HL-60/S4 (cell line): Measurements from ENCODE around the gene CCDC187.
"Not testable (repeated sequence)": the region's sequence is repeated elsewhere in the genome, so short reads cannot be mapped to it uniquely, and the experiment has no call there.

Experiments used
- in situ Hi-C: fragments of 300-500 bp; cut with MboI; formaldehyde crosslinking; loops from 2 replicates; pipeline ENCODE4 v1.14.3; 2022; ENCODE audit warnings: low sequenced_read_pairs

The CCDC187 gene

DNA sequence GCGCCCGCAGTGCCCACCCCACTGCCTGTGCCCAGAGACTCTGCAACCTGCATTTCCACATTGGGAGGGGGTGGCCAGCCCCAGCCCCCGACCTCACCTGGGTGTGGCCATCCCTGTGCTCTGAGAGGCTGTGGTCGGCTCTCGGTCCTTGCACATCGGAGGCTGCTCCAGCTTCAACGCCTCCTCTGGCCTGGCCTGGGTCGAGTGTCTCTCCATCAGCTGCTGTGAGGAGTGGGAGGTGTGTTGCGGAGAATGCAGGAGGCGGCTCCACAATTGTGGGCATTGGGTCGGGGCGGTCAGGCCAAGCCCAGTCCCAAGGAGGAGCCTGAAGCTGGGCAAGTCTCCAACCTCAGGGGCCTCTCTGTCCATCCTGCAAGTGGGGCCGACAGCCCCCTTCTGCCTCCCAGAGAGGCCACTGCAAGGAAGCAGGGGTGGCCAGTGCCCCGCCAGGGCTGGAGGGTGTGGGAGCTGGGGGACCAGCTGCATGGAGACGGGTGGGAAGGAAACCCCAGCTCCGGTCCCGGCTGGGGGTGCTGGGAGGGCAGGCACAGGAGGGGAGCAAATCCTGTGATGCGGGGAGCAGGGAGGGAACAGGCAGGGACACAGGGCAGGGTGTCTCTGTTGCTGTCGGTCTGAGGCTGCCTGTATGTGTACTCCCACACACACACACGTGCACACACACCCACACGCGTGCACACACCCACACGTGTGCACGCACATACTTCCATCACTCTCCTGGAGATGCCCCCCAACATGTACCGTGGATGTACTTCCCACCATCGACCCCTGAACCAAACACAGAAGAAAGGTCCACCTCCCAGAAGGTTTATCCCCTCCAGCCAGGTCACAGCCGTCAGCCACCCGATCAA, 28.9 kb downstream of the CCDC187 start:
- in situ Hi-C loops, result loop anchor here (5.0 kb wide), 1 partner anchor 103 kb away; no protein-coding TSS in a partner anchor

DNA sequence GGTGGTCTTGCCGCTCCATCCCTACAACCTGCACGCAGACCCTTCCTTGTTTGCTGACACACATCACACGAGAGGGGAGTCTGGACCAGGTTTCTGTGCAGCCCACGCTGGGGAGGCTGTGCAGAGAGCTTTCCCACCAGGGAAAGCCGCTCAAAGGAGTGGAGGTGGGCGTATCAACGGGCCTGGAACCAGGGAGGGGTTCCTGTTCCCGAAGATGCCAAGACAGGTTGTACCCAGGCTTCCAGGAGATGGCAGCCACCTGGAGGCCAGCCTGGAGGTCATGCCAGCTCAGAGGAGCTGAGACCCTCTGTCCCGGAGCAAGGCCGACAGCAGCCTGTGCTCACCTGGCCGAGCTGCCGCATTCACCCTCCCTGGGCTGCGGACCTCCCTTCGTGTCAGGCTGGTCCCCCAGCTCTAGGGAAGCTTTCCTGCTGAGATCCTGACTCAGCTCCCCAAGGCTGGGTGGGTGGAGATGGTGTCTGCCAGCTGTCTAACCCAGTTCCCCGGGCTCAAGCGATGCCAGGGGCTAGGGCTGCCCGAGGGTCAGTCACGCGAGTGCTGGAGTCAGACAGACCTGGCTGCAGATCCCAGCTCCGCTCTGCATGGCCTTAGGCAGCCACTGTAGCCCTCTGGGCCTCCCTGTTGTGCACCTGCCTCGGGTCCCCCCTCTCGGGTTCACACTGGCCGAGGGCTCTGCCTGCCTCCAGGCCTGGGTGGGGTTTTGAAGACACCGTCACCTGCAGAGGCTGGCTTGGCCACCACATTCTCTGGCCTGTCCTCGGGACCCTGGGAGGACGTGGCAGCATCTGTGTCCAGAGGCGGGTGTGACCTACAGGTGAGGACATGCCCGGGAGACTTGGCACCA, 29.7 kb downstream of the CCDC187 start:
- in situ Hi-C loops, result loop anchor here (5.0 kb wide), 1 partner anchor 102 kb away; no protein-coding TSS in a partner anchor

GRCh38 chr9:136273244-136273865, 30.5 kb downstream of the CCDC187 start:
- in situ Hi-C loops, result loop anchor here (5.0 kb wide), 1 partner anchor 101 kb away; no protein-coding TSS in a partner anchor

DNA sequence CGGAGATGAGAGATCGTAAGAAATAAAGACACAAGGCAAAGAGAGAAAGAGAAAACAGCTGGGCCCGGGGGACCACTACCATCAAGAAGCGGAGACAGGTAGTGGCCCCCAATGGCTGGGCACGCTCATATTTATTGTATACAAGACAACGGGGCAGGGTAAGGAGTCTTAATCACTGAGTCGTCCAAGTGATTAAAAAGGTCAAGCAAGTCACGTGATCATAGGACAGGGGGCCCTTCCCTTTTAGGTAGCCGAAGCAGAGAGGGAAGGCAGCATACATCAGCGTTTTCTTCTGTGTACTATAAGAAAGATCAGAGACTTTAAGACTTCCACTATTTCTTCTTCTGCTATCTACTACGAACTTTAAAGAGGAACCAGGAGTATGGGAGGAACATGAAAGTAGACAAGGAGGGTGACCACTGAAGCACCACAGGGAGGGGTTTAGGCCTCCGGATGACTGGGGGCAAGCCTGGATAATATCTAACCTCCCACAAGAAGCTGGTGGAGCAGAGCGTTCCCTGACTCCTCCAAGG, 33.7 kb downstream of the CCDC187 start:
- in situ Hi-C loops, result loop anchor here (5.0 kb wide), 1 partner anchor 98 kb away; no protein-coding TSS in a partner anchor

DNA sequence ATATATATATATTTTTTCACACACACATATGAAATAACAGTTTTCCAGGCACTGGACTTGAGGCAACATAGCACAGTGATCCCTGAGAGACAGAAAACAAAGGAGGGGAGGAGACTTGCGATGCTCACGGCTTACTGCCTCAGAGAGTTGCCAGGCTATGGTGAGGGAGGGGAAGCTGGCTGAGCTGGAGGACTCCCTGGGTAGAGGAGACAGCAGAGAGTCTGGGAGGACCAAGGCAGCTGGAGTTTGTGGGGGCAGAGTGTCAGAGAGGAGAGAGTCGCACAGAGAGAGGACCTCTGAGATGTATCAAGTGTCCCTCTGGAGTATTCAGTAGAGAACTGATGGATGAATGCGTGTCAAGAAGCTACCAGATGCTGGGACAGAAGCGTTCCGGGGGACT, 35.2 kb downstream of the CCDC187 start:
- in situ Hi-C loops, result no loop called here

GRCh38 chr9:136268318-136268717, 35.6 kb downstream of the CCDC187 start:
- in situ Hi-C loops, result no loop called here

- in situ Hi-C loops, result no loop called here
These were observed 36.4 kb downstream of the CCDC187 start for GRCh38 chr9:136267261-136268111.

GRCh38 chr9:136266641-136267040, 37.3 kb downstream of the CCDC187 start:
- in situ Hi-C loops, result not testable (repeated sequence)

DNA sequence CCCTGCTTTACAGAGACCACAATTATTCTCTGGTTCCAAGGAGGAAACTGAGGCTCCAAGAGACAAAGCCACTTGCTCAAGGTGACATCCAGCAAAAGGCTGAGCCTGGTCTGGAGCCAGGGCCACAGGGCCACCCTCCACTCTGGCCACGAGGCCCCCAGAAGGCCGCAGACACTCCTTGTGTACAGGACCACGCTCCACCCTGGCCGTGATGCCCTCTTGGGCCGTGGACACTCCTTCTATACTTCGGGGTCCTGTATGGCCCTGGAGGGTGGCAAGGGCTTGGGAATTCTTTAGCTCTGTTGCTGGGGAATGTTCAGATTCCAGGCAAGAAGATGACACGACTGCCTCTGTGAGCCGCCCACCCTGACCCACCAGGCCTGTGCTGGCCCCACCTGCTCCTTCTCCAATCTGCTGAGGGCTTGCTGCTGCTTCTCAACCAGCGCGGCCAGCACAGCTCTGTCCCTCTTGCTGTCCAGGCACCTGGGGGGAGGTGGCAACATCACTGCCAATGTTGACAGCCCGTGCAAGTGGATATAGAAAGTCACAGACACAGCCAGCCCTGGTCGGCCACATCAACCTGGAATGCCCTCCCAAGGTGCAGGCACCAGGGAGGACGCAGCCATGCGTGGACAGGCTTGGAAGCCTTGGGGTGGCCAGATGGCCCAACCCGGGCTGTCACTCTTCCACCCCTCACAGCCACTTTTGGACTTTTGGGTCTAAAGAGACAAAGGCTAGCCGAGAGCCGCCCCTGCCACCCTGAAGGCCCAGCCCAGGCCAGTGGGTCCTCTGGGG, 38.1 kb downstream of the CCDC187 start:
- in situ Hi-C loops, result no loop called here

DNA sequence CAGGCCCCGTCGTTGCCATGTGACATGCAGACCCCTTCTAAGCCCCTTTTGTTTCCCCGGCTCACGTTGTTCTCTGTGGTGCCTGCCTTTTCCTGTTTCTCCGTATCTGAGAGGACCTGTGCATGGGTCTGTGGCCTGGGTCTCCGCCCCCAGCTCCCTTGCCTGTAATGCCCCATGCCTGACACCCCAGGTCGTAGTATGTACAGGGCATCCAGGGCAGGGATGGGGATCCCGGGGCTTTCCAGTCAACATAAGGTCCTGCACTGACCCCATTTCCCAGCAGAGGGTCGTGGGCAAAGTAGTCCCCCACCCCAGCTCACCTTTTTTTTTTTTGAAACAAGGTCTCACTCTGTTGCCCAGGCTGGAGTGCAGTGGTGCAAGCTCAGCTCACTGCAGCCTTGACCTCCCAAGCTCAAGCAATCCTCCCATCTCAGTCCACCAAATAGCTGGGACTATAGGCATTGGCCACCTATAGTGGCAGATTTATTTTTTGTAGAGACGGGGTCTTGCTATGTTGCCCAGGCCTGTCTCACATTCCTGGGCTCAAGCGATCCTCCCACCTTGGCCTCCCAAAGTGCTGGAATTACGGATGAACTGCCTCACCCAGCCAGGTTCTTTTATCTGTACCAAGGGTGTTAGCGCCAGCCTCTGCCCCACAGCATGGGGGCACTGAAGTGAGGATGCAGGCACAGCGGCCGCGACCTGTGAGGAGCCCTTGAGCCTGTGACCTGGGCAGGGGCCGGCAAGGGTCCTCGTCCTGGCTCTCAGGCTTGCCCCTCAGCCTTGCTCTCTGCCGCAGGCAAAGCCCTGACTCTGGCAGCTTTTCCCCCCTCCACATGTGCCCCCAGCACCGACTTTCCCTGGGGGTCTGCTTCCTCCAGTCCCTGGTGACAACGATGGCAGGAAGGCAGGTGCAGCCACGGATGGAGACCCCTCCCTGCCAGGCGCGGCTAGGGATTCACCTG, 39.2 kb downstream of the CCDC187 start:
- in situ Hi-C loops, result no loop called here

GRCh38 chr9:136264031-136264430, 39.9 kb downstream of the CCDC187 start:
- in situ Hi-C loops, result no loop called here

GRCh38 chr9:136262671-136263178, 41.2 kb downstream of the CCDC187 start:
- in situ Hi-C loops, result no loop called here

DNA sequence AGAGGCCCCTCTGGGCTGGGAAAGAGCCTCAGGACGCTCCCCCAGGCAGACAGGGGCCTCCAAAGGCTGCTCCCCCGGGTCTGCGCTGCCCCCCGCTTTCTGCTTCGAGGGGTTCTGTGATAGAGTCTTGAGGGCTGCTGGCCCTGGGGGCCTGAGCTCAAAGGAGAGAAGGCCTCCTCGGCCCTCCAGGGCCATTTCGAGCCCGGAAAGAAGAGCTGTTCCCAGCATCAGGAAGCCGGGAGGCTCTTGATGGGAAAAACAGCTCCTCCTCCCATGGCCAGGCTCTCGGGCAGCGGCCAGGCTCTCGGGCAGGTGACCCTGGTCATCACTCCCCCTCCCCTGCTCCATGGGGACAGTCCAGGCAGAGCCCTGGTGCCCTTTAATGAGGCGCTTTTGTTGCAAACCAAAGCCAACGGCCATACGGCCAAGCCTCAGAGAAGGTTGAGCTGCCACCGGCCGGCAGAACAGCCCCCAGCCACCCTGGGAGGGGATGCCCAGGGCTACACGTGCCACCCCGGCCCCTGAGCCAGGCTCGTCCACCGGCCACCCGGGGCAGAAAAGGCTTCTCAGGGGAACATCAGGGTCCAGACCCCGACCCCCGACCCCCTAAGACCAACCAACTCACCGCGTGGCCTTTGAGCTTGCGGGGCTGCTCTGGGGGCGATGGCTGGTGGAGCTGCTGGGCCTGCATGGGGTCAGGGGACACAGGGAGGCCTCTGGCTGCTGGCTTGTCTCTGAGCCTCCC, 42.0 kb downstream of the CCDC187 start:
- in situ Hi-C loops, result no loop called here

DNA sequence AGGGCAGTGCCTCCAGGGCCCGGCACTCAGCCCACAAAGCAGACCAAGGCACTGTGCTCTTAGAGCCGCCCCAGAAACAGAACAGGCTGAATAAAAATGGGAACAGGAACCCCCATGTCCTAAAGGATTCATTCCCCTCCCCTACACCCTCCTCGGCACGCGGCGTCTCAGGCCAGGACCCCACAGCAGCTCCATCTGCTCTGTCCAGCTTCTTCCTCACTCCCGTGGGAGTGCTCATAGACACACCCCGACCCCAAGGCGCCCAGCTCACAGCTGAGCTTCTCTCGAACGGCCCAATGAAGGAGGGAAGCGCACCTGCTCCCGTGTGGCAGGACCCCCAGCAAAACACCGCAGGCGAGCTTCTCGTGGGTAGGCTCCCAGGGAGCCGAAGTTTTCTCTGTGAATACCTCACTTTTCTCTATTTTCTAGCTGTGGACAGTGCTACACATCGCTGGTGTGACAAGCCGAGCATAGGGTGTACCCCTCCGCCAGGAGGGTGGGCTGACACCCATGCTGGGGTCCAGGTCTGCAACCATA, 42.9 kb downstream of the CCDC187 start:
- in situ Hi-C loops, result no loop called here

DNA sequence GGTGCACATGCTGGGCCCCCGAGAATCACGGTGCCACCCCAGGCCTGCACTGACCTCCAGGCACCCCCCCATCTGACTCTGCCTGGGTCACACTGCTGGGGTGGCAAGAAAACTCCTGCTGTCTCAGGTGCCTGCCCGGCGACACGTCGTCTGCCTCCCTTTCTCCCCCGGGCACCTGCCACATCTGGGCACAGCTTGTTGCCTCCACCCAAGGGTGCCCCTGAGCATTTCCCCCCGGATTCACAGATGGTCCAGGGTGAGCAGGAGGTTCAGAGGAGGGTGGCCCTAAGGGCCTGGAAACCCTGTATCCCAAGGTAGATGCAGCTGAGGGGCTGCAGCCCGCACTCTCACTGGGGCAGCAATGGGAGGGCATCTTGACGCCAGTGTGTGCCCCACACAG, 43.4 kb downstream of the CCDC187 start:
- in situ Hi-C loops, result no loop called here

GRCh38 chr9:136259836-136260235, 44.1 kb downstream of the CCDC187 start:
- in situ Hi-C loops, result no loop called here

DNA sequence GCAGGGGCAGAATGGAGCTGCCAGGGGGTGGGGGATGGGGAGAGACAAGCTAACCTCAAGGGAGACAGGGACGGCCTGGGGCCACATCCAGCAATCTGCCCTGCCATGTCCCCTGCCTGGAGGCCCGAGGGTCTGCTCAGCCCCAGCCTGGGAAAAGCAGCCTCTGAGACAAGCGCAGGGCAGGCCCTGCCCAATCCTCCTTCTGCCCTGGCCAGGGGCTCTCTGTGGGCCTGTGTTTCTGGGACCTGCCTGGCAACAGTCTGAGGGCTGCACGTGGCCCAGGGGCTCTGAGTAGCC, 44.4 kb downstream of the CCDC187 start:
- in situ Hi-C loops, result no loop called here
